IPS DF 6.9 (cell line): ENCODE results near the gene HOXD8.

ENCODE experiments used
- DNase-seq: peaks from one replicate; pipeline ENCODE4 v3.0.0-alpha.2; 2013; ENCODE audit warnings: low read depth, low spot score
- H3K27ac ChIP-seq: one replicate; pipeline ENCODE4 v1.5.1; 2013; ENCODE audit warnings: low read length, control low read depth
- H3K27me3 ChIP-seq: 2 replicates; pipeline ENCODE4 v1.6.1; 2013; ENCODE audit warnings: mild to moderate bottlenecking, low read length; ENCODE audit not compliant: control insufficient read depth, insufficient read depth
- H3K36me3 ChIP-seq: 2 replicates; pipeline ENCODE4 v1.6.1; 2013; ENCODE audit warnings: low read length; ENCODE audit not compliant: control insufficient read depth, insufficient read depth
- H3K4me1 ChIP-seq: 2 replicates; pipeline ENCODE4 v1.6.1; 2013; ENCODE audit warnings: low read length; ENCODE audit not compliant: control insufficient read depth, insufficient read depth
- H3K4me3 ChIP-seq: 2 replicates; pipeline ENCODE4 v1.5.1; 2013; ENCODE audit warnings: mild to moderate bottlenecking, low read length
- H3K9me3 ChIP-seq: 2 replicates; pipeline ENCODE4 v1.6.1; 2013; ENCODE audit warnings: low read length, inconsistent platforms; ENCODE audit not compliant: control insufficient read depth, insufficient read depth
- WGBS: extraction: QIAGEN DNeasy Blood & Tissue Kit; methylation state at CpG from one replicate; pipeline ENCODE4 v1.1.7; 2013; ENCODE audit warnings: mixed read lengths, missing lambda C conversion rate; ENCODE audit not compliant: insufficient read length, insufficient coverage; 5-methylcytosine and 5-hydroxymethylcytosine counted together

Gene HOXD8

DNA sequence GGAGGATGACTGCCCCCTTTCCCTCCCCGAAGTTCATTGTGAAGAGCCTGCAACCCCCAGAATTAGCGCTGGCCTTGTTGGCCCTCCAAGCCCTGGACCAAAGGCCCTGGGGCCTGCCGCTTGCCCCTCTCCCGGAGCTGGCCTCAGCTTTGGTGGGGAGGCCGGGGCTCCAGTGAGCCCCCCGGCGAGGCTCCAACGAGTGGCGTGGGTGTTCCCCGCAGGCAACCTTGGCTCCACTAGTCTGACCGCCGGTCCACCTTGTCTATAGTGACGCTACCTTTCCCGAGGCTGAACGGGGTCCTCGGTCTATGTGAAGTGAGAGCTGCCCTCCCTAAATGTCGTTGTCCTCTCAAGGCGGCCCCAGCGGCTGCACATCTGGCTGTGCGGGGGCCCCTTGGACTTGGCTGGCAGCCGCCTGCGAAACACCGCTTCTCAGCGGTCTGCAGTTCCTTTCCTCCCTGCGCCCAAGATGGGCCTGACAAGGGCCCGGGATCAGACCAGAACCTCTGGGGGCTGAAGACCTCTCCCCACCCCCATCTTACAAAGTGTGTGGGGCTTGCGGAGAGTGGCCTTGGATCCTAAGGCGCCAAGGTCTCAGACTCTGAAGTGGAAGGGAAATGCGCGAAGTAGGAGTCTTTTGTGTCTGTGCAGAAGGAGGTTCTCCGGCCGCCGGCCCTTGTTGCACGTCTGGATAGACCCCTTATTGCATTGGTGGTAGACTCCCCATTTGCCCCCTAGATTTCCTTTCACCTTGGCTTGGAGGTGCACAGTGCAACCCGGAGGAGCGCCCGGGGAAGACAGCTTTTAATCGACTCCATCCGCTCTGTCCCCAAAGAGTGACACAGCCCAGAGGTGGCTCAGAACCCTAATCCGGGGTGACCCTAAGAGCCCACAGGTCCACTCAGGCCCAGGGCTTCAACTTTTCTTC, 16.9 kb upstream of the HOXD8 start:
- Histone ChIP-seq H3K27me3 (peaks cover 95% of the 10 kb centered on the region), H3K36me3 (no peaks in the 10 kb centered on the region), H3K4me1 (no peaks in the 10 kb centered on the region), H3K27ac (no peak overlapping the region), H3K9me3 (no peaks in the 10 kb centered on the region), H3K4me3 (no peak overlapping the region)
- no peak for DNase-seq
- no CpG with 5 or more reads among the region's 40 CpGs for WGBS

DNA sequence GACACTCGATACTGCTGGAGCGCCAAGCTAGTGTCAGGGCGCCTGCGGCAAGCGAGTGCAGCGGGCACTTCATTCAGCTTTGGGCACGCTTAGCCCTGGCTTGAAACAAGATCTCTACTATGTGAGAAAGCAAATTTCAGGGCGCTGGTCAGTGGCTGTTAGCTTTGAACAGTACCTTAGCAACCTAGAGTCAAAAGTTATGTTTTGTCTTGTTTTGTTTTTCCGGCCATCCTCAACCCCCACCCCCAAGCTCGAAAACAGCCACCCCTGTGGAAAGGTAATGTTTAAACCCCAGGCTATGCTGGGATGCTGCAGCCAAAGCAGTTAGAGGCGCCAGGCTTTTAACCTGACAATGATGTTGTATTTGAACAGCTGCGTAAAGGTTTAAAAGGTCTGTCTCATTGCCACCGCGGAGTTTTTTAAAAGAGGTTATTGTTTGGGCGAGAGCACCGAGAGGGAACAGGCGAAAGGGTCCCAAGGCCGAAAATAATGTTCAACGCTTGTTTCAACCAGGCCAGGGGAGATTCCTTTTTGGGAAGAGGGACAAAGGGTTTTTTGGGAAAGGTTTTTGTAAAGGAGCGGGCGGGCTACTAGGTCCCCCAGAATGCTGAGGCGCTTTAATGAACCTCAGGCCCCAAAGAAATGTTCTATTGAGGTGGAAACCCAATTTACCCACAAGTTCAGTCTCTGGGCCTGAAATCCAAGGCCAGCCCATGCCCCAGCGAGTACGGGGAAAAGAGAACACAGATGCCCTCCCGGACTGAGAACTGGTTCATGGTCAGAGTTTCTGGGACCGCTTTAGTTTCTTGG, 15.2 kb upstream of the HOXD8 start:
- Histone ChIP-seq H3K27me3 (peaks cover 95% of the 10 kb centered on the region), H3K9me3 (no peaks in the 10 kb centered on the region), H3K4me1 (no peaks in the 10 kb centered on the region), H3K27ac (no peak overlapping the region), H3K4me3 (no peak overlapping the region), H3K36me3 (no peaks in the 10 kb centered on the region)
- WGBS, result no CpG with 5 or more reads among the region's 26 CpGs
- no peak for DNase-seq

DNA sequence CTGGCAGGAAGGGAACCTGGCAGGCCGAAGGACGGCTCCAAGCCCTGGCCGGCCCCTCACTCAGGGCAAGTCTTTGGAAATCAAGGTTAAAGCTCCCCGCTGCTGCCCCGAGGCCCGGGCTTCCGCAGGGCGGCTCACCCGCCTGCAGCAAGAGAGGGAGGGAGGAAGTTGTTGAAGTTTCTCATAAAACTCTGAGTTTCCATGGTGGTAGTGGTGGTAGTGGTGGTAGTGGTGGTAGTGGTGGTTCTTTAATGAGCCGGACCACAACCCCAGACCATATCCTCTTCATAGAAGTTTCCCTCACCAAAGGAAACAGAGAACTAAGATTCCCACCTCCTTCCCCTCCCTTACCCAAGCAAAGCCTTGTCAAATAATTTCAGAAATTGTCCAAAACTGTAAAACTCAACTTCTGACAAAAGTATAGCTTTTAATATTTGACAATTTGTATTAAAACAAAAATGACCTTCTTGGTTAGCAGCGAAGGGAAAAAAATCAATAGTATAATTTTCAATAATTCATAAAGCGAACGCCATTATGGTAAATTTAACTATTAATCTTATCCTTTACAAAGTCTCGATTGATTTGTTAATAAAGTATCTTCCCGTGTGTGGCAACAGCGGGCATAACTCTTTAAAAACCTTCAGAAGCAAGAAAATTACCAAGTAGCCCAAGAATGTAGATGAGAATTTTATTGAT, 14.4 kb upstream of the HOXD8 start:
- Histone ChIP-seq H3K27me3 (peaks cover 94% of the 10 kb centered on the region), H3K4me3 (no peak overlapping the region)
- WGBS, result no CpG with 5 or more reads among the region's 16 CpGs

DNA sequence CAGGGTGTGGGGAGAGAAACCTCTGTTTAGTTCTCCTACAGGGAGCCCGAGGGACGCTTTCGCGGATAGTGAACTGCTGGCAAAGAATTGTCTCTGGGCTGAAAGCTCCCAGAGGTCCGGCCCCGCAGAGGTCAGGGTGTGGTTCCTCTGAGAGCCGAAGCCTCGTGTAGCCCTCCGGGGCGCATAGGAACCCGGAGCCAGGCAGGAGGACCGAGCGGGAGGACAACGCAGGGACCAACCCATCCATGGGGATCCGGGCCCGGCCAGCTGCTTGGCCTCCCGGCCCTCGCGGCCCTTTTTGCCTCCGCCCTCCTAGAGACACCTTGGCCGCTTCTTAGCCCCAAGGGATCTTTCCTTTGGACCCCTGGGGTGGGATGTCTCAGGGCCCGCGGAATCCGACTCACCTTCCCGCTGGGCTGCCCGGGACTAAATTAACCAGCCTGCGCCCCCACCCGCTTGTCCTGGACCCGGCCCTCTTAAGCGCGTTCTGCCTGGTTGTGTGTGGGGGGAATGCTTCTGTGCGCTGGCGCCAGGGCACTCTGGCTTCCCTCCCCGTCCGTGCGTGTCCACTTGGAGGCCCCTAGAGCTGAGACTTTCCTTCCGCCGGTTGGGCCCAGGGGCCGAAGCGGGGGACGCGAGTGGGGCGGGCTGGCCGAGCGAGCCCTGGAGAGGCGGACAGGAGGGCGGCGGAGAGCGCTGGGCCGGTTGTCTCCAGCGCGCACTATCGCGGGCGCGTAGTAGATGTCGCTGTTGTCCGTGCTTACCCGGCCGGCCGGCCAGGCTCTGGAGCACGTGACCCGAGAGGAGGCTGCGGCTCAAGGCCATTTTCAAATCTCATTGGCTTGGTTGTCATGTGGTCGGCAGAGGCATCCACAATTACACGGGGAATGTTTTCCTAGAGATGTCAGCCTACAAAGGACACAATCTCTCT, 13.4 kb upstream of the HOXD8 start, which contains the start of gene HOXD10:
HOXD10 (plus strand) TSS at position 896 of the 931 bp plus-strand sequence. CDS start 56 bp downstream, outside the sequence.
- Histone ChIP-seq H3K27me3 (peaks cover 95% of the 10 kb centered on the region), H3K36me3 (no peaks in the 10 kb centered on the region), H3K4me1 (no peaks in the 10 kb centered on the region), H3K27ac (no peak within 1 kb of the TSS), H3K9me3 (no peaks in the 10 kb centered on the region), H3K4me3 (no peak within 1 kb of the TSS)
- no CpG with 5 or more reads among the region's 66 CpGs for WGBS
- DNase-seq, result no peak

More for the DNA sequence above, 14.4 kb upstream of the HOXD8 start:
- Histone ChIP-seq H3K27ac (no peak overlapping the region), H3K36me3 (no peaks in the 10 kb centered on the region), H3K4me1 (no peaks in the 10 kb centered on the region), H3K9me3 (no peaks in the 10 kb centered on the region)
- DNase-seq, result no peak

DNA sequence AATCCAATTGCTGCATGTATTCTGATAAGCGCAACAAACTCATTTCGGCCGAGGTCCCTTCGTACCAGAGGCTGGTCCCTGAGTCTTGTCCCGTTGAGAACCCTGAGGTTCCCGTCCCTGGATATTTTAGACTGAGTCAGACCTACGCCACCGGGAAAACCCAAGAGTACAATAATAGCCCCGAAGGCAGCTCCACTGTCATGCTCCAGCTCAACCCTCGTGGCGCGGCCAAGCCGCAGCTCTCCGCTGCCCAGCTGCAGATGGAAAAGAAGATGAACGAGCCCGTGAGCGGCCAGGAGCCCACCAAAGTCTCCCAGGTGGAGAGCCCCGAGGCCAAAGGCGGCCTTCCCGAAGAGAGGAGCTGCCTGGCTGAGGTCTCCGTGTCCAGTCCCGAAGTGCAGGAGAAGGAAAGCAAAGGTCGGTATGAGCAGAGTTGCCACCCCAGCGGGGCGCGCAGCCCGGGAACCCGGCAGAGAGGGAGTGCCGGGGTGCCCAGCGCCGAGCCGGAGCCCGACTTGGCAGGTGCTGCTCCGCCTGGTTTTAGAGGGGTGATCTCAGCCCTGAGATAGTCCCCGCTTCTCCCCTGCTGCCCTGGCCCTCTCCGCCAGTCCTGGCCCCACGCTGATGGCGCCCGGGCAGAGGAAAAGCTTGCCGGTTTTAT, 12.2 kb upstream of the HOXD8 start:
- Histone ChIP-seq H3K27ac (no peak overlapping the region), H3K9me3 (no peaks in the 10 kb centered on the region), H3K4me3 (no peak overlapping the region), H3K27me3 (peaks cover 96% of the 10 kb centered on the region), H3K36me3 (no peaks in the 10 kb centered on the region), H3K4me1 (0 out of 2 replicates have a peak, but pooled peaks cover under 1% of the 10 kb centered on the region)
- WGBS, result no CpG with 5 or more reads among the region's 40 CpGs
- no peak for DNase-seq

DNA sequence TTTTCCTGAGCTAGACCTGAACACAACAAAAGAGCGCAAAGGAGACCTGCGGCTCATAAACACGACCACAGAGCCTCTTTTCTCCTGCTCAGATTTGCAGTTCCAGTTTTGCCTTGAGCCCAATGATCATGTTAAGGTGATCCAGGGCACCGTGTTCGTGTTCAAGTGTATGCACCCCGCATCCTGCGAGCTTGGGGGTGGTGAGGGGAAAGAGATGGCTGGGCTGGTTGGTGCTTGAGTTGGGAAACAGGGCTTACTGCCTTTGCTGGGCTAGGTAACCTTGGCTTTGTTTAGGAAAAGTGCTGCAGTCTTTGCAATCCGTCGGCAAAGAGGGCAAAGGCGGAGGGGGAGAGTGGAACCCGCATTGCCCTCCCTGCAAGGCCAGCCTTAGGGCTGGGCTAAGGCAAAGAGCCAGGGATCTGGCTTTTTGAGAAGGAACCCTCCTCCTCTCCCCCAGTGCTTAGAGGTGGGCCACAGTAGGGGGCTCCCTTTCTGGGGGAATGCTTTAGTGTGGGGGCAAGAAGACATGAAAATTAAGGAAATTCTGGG, 11.6 kb upstream of the HOXD8 start:
- Histone ChIP-seq H3K36me3 (no peaks in the 10 kb centered on the region), H3K27me3 (peaks cover 96% of the 10 kb centered on the region), H3K9me3 (no peaks in the 10 kb centered on the region), H3K4me3 (no peak overlapping the region), H3K27ac (no peak overlapping the region), H3K4me1 (peaks cover 4% of the 10 kb centered on the region; the same call in 1 of the 2 replicates)
- no peak for DNase-seq
- WGBS, result no CpG with 5 or more reads among the region's 11 CpGs

DNA sequence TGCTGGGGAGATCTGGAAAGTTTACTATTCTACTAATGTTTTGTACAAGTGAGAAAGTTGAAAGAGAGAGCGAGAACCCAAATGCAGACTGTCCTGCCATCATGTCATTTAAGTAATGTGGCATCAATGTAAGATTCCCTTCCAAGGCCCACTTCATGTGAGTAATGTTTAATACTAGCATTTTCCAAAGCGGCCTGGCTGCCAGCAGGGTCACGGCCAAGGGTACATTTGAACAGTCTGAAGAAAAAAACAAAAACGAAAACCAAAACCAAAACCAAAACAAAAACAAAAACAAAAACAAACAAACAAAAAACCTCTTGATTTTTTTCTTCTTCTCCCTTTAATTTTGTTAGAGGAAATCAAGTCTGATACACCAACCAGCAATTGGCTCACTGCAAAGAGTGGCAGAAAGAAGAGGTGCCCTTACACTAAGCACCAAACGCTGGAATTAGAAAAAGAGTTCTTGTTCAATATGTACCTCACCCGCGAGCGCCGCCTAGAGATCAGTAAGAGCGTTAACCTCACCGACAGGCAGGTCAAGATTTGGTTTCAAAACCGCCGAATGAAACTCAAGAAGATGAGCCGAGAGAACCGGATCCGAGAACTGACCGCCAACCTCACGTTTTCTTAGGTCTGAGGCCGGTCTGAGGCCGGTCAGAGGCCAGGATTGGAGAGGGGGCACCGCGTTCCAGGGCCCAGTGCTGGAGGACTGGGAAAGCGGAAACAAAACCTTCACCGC, 10.7 kb upstream of the HOXD8 start:
- Histone ChIP-seq H3K4me1 (peaks cover 7% of the 10 kb centered on the region; the same call in 1 of the 2 replicates), H3K27me3 (peaks cover 96% of the 10 kb centered on the region), H3K4me3 (no peak overlapping the region), H3K36me3 (no peaks in the 10 kb centered on the region), H3K27ac (no peak overlapping the region), H3K9me3 (no peaks in the 10 kb centered on the region)
- no peak for DNase-seq
- WGBS, result 100% methylated on average over 1 of the region's 24 CpGs

DNA sequence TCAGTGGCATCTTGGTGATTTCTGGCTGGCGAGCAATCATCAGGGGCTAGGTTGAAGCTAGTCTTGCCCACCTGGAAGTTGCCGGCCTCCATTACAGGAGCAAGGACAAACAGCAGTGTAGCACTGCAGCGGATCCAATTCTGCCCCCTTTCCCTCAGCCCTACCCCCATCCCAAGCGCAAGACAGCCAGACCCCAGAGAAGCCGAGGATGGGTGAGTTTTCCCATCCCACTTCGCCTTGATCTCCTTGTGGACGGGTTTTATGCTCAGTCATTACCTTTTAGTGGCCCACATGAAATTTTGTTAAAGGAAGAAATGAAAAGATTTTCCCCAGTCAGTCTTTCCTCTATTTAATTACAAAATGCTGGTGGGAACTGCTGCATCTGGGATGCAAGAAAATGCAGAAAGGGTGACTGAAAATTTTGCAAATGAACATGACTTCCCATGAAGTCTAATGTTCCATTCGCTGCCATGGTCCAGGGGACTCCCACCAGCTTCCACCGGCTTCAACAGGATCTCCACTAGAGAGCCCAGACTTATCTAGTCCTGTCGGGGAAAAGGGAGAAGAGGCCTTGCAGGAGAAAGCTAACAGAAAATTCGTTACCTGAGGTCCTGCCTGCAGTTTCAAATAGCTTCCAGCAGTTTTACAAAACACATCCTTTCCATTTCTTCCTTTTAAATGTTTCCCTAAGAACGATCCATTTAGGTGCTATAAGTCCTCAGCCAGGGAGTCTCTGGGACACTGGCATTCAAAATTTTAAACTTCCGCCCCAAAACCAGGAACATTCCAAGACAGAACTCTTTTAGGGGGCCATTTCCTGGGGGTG, 8.9 kb upstream of the HOXD8 start:
- WGBS, result no CpG with 5 or more reads among the region's 13 CpGs
- H3K4me3 ChIP-seq, result no peak overlapping the region

More for the DNA sequence above, 8.9 kb upstream of the HOXD8 start:
- Histone ChIP-seq H3K4me1 (peaks cover 7% of the 10 kb centered on the region; the same call in 1 of the 2 replicates), H3K27me3 (peaks cover 97% of the 10 kb centered on the region), H3K27ac (no peak overlapping the region), H3K9me3 (no peaks in the 10 kb centered on the region), H3K36me3 (no peaks in the 10 kb centered on the region)
- no peak for DNase-seq
